Measurements from ENCODE around the gene GPR107.

GRCh38 chr9:130132746-130133145, 79.0 kb downstream of the GPR107 start:
- TF ChIP-seq ARNTL (CRISPR knock-in tag; IDR thresholded peaks at IDR 0.05; ENCODE audit: borderline replicate concordance, low read depth) (no peak), SNAI2 (CRISPR knock-in tag; IDR thresholded peaks at IDR 0.05) (no peak), PPARA (CRISPR knock-in tag; IDR thresholded peaks at IDR 0.05; ENCODE audit: borderline replicate concordance) (no peak), POU6F1 (CRISPR knock-in tag; IDR thresholded peaks at IDR 0.05; ENCODE audit: borderline replicate concordance, low read depth) (no peak), PATZ1 (CRISPR knock-in tag; IDR thresholded peaks at IDR 0.05; ENCODE audit: borderline replicate concordance) (no peak), ESRRG (CRISPR knock-in tag; IDR thresholded peaks at IDR 0.05) (no peak), ISL1 (CRISPR knock-in tag; IDR thresholded peaks at IDR 0.05) (no peak), ZFP3 (CRISPR knock-in tag; IDR thresholded peaks at IDR 0.05) (no peak), TSHZ2 (CRISPR knock-in tag; IDR thresholded peaks at IDR 0.05) (no peak), ZC3H10 (CRISPR knock-in tag; IDR thresholded peaks at IDR 0.05) (no peak), ZNF70 (CRISPR knock-in tag; IDR thresholded peaks at IDR 0.05) (no peak), ZNF565 (CRISPR knock-in tag; conservative IDR thresholded peaks at IDR 0.05; ENCODE audit: low read depth) (no peak), RARB (CRISPR knock-in tag; IDR thresholded peaks at IDR 0.05) (no peak), ZFP30 (CRISPR knock-in tag; IDR thresholded peaks at IDR 0.05) (no peak)
